Measurements from ENCODE around the gene NAV2.

Gene NAV2

DNA sequence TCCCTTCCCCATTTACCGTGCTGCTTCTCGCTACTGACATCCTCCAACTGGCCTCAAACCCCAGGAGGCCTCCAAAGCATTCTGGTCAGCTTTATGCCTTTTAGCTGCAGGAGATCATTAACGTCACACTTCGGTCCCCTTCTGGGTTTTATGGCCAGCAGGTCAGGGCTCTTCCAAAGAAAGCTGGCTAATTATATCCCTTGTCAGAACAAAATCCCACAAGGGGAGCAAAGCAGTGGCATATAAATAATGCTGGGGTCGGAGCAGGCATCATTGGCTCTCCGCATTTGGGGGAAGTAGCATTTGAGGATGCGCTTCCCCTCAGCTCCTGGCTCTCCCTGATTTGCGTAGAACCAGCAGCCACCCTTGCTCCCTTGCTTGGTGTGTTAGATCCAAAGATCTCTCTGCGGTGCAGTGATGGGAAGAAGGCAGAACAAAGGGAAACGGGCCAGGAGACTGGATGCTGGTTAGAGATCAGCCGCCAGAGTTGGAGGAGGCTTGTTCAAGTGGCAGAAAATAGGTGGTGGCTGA is 330.2 kb downstream of the NAV2 start:
- H3K27ac ChIP-seq: no peak overlapping the region
- H3K9ac ChIP-seq (ENCODE audit: insufficient read length): no peak overlapping the region
- no peaks in the 10 kb centered on the region for H3K36me3 ChIP-seq (ENCODE audit: insufficient read depth, low read length)
- no peak for DNase-seq (ENCODE audit: low read depth, low spot score)
- H3K9me3 ChIP-seq (ENCODE audit: low read depth, low read length): no peaks in the 10 kb centered on the region
- H3K4me3 ChIP-seq: no peak overlapping the region
- no peak for TF ChIP-seq EZH2 (IDR thresholded peaks at IDR 0.05)
- no peak for TF ChIP-seq FOXP2 (optimal IDR thresholded peaks at IDR 0.05; ENCODE audit: control extremely low read depth, extremely low read length, insufficient read depth)
- no peak for TF ChIP-seq POLR2AphosphoS5 (IDR thresholded peaks at IDR 0.05; ENCODE audit: borderline replicate concordance, low read depth, low read length)

DNA sequence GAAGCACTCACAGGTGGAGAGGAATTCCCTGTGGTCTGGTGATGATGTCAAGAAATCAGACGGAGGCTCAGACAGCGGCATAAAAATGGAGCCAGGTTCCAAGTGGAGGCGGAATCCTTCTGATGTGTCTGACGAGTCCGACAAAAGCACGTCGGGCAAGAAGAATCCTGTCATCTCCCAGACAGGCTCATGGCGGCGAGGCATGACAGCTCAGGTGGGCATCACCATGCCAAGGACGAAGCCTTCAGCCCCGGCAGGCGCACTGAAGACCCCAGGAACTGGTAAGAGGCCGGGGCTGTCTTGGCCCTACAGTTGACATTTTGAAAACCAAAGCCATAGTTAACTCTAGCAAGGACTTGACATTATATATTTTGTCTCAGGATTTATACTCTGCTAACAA is 331.4 kb downstream of the NAV2 start:
- DNase-seq (ENCODE audit: low read depth, low spot score): no peak
- no peaks in the 10 kb centered on the region for H3K36me3 ChIP-seq (ENCODE audit: insufficient read depth, low read length)

DNA sequence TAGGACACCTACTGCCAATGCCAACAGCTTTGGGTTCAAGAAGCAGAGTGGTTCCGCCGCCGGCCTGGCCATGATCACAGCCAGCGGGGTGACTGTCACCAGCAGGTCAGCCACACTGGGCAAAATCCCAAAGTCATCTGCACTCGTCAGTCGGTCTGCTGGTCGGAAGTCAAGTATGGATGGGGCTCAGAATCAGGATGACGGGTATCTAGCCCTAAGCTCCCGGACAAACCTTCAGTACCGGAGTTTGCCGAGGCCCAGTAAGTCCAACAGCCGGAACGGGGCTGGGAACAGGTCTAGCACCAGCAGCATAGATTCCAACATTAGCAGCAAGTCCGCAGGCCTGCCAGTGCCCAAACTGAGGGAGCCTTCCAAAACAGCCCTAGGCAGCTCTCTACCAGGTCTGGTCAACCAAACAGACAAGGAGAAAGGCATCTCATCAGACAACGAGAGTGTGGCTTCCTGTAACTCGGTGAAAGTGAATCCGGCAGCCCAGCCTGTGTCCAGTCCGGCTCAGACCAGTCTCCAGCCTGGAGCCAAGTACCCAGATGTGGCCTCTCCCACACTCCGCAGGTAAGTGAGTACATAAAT is 332.6 kb downstream of the NAV2 start:
- no peak overlapping the region for H3K27ac ChIP-seq
- H3K9me3 ChIP-seq (ENCODE audit: low read depth, low read length): no peaks in the 10 kb centered on the region
- H3K36me3 ChIP-seq (ENCODE audit: insufficient read depth, low read length): no peaks in the 10 kb centered on the region
- TF ChIP-seq EZH2 (IDR thresholded peaks at IDR 0.05) (no peak), FOXP2 (optimal IDR thresholded peaks at IDR 0.05; ENCODE audit: control extremely low read depth, extremely low read length, insufficient read depth) (no peak), POLR2AphosphoS5 (IDR thresholded peaks at IDR 0.05; ENCODE audit: borderline replicate concordance, low read depth, low read length) (no peak)
- no peak overlapping the region for H3K4me3 ChIP-seq
- no peak for DNase-seq (ENCODE audit: low read depth, low spot score)
- no peak overlapping the region for H3K9ac ChIP-seq (ENCODE audit: insufficient read length)

More for the DNA sequence above, 331.4 kb downstream of the NAV2 start:
- Histone ChIP-seq H3K4me3 (no peak overlapping the region), H3K9me3 (ENCODE audit: low read depth, low read length) (no peaks in the 10 kb centered on the region), H3K9ac (ENCODE audit: insufficient read length) (no peak overlapping the region), H3K27ac (no peak overlapping the region)
- TF ChIP-seq EZH2 (IDR thresholded peaks at IDR 0.05) (no peak), POLR2AphosphoS5 (IDR thresholded peaks at IDR 0.05; ENCODE audit: borderline replicate concordance, low read depth, low read length) (no peak), FOXP2 (optimal IDR thresholded peaks at IDR 0.05; ENCODE audit: control extremely low read depth, extremely low read length, insufficient read depth) (no peak)

DNA sequence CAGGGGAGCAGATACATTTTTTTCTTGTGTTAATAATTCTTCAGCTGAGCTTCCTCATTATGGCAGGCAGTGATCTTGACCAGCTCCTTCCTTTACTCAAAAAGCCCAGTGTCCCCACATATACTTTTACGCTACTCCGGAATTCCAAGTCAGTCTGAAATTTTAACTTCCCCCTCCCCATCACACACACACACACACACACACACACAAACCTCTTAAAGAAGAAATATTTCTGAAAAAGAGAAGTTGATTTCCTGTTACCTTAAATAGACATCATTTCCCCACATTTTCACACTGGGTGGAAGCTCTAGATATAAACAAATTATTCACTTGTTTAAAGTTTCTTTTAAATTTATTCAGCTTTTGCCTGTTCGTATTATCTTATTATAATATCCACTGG is 333.8 kb downstream of the NAV2 start:
- DNase-seq (ENCODE audit: low read depth, low spot score): no peak
- H3K9ac ChIP-seq (ENCODE audit: insufficient read length): no peak overlapping the region
- no peak for TF ChIP-seq EZH2 (IDR thresholded peaks at IDR 0.05)
- no peak for TF ChIP-seq POLR2AphosphoS5 (IDR thresholded peaks at IDR 0.05; ENCODE audit: borderline replicate concordance, low read depth, low read length)
- TF ChIP-seq FOXP2 (optimal IDR thresholded peaks at IDR 0.05; ENCODE audit: control extremely low read depth, extremely low read length, insufficient read depth): no peak
- H3K36me3 ChIP-seq (ENCODE audit: insufficient read depth, low read length): no peaks in the 10 kb centered on the region
- no peak overlapping the region for H3K27ac ChIP-seq
- H3K9me3 ChIP-seq (ENCODE audit: low read depth, low read length): no peaks in the 10 kb centered on the region
- H3K4me3 ChIP-seq: no peak overlapping the region

DNA sequence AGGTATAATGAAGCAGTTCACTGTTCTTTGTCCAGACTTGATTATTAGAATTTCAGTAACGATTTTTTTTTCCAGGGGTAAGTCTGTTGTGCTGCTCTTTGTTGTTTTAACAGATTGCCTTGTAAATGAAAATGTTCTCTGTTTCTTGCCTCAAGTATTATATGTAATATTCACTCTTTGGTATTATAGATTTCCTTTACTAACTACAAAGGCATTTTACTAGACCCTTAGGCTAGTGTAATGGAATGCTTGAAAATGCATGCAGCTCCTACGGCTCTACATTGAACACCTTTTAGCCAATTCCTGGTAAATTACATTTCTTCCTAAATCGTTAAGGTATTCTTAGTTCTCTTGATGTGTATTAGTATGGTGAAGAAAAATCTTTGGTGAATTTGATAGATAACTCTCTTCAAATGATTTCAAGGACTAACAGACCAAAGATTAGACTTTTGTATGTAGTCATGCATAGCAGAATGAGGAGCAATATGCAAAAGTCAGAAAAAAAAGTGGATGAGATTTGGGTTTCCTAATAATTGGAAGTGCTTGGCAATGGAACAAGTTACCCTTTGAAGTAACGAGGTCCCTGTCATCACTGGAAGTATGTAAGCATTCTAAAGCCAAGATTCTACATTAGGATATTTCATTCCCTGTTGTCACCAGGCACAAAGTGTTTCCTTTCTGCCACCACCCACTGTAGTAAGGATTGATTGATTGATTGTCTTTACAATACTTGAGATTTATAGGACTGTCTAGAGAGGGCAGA is 334.6 kb downstream of the NAV2 start:
- H3K9me3 ChIP-seq (ENCODE audit: low read depth, low read length): no peaks in the 10 kb centered on the region
- H3K9ac ChIP-seq (ENCODE audit: insufficient read length): no peak overlapping the region
- no peaks in the 10 kb centered on the region for H3K36me3 ChIP-seq (ENCODE audit: insufficient read depth, low read length)
- H3K4me3 ChIP-seq: no peak overlapping the region
- DNase-seq (ENCODE audit: low read depth, low spot score): no peak
- H3K27ac ChIP-seq: no peak overlapping the region
- no peak for TF ChIP-seq POLR2AphosphoS5 (IDR thresholded peaks at IDR 0.05; ENCODE audit: borderline replicate concordance, low read depth, low read length)
- TF ChIP-seq FOXP2 (optimal IDR thresholded peaks at IDR 0.05; ENCODE audit: control extremely low read depth, extremely low read length, insufficient read depth): no peak
- TF ChIP-seq EZH2 (IDR thresholded peaks at IDR 0.05): no peak

DNA sequence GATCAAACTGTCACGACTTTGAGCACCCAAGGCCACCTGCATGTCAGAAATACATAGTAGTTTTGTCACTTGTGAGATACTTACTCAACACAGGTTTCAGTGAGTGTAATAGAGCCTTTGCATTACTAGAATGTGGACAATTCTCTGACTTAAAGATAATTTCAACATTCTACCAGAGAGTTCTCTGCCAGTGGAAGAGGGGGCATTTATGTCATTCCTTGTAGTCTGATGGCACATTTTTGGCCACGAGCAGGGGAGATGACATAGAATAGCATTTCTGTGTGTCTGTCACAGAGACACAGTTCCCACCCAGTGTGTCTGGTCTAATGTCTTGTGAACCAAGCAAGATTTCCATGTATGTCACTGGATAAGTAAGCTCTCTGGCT is 335.1 kb downstream of the NAV2 start:
- H3K36me3 ChIP-seq (ENCODE audit: insufficient read depth, low read length): no peaks in the 10 kb centered on the region
- TF ChIP-seq EZH2 (IDR thresholded peaks at IDR 0.05) (no peak), POLR2AphosphoS5 (IDR thresholded peaks at IDR 0.05; ENCODE audit: borderline replicate concordance, low read depth, low read length) (no peak), FOXP2 (optimal IDR thresholded peaks at IDR 0.05; ENCODE audit: control extremely low read depth, extremely low read length, insufficient read depth) (no peak)
- no peak overlapping the region for H3K27ac ChIP-seq
- H3K9me3 ChIP-seq (ENCODE audit: low read depth, low read length): no peaks in the 10 kb centered on the region
- no peak overlapping the region for H3K9ac ChIP-seq (ENCODE audit: insufficient read length)
- no peak for DNase-seq (ENCODE audit: low read depth, low spot score)
- no peak overlapping the region for H3K4me3 ChIP-seq

DNA sequence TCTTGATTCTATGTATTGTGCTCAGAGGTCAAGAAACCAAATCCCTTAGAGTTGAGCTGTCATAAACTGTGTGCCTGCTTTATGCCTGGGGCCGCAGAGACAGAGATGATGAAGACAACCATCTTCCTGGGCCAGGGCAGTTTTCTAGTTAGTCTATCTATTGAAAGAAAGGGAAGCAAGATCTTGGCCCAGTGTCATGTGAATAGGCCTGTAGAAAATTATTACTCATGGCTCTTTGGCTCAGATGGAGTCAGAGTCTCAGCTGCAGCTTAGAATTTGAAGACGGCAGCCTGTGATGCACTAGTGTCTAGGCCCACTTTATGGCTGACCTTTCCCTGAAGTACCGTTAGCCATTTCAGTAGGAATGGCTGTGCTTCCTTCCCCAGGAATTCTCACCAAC is 335.6 kb downstream of the NAV2 start:
- H3K9ac ChIP-seq (ENCODE audit: insufficient read length): no peak overlapping the region
- no peak for DNase-seq (ENCODE audit: low read depth, low spot score)
- H3K9me3 ChIP-seq (ENCODE audit: low read depth, low read length): no peaks in the 10 kb centered on the region
- H3K4me3 ChIP-seq: no peak overlapping the region
- H3K27ac ChIP-seq: no peak overlapping the region
- H3K36me3 ChIP-seq (ENCODE audit: insufficient read depth, low read length): no peaks in the 10 kb centered on the region
- no peak for TF ChIP-seq FOXP2 (optimal IDR thresholded peaks at IDR 0.05; ENCODE audit: control extremely low read depth, extremely low read length, insufficient read depth)
- no peak for TF ChIP-seq POLR2AphosphoS5 (IDR thresholded peaks at IDR 0.05; ENCODE audit: borderline replicate concordance, low read depth, low read length)
- TF ChIP-seq EZH2 (IDR thresholded peaks at IDR 0.05): no peak

GRCh38 chr11:20048707-20049106 is 336.1 kb downstream of the NAV2 start:
- no peaks in the 10 kb centered on the region for H3K36me3 ChIP-seq (ENCODE audit: insufficient read depth, low read length)
- no peaks in the 10 kb centered on the region for H3K9me3 ChIP-seq (ENCODE audit: low read depth, low read length)
- H3K27ac ChIP-seq: no peak overlapping the region
- H3K9ac ChIP-seq (ENCODE audit: insufficient read length): no peak overlapping the region
- DNase-seq (ENCODE audit: low read depth, low spot score): no peak
- no peak for TF ChIP-seq EZH2 (IDR thresholded peaks at IDR 0.05)
- no peak for TF ChIP-seq FOXP2 (optimal IDR thresholded peaks at IDR 0.05; ENCODE audit: control extremely low read depth, extremely low read length, insufficient read depth)
- no peak for TF ChIP-seq POLR2AphosphoS5 (IDR thresholded peaks at IDR 0.05; ENCODE audit: borderline replicate concordance, low read depth, low read length)
- H3K4me3 ChIP-seq: no peak overlapping the region

All from SK-N-MC (cell line).